Gastrocnemius medialis (tissue), 4 donors: ENCODE measurements around the gene CCDC188. TPM values are rescaled to one million over a fixed set of nuclear protein-coding genes. Genes with fewer than 3 reads are reported as not detected.
A peak's percentile ranks its signal among the peaks of the same experiment; 100 is the strongest.

ENCODE experiments used
- ATAC-seq, 2 donors: fragments of 150-250 bp; one replicate each; pipeline ENCODE4 v1.9.1; 2016
- DNase-seq, 2 donors: peaks; one replicate each; pipeline ENCODE4 v3.0.0-alpha.2; 2019
- H3K27ac ChIP-seq, 4 donors: fragments of 200-600 bp; sonication (generic); 1 replicate in 1 of 4; 2 replicates in 3 of 4; pipeline ENCODE4 v1.5.1; 2016 to 2018; ENCODE audit warnings: mild to moderate bottlenecking in 2 of 4, moderate library complexity in 1 of 4
- H3K27me3 ChIP-seq, 3 donors: fragments of 200-600 bp; sonication (generic) in 2 of 3; 1 replicate in 1 of 3; 2 replicates in 2 of 3; pipeline versions ENCODE4 v1.5.1 to v1.6.0; 2016 to 2019; ENCODE audit warnings: mild to moderate bottlenecking in 1 of 3, moderate library complexity in 1 of 3
- H3K36me3 ChIP-seq, 2 donors: fragments of 200-600 bp; sonication (generic) in 1 of 2; one replicate each; pipeline ENCODE4 v1.5.1; 2017 to 2018
- H3K4me1 ChIP-seq, 2 donors: fragments of 200-600 bp; sonication (generic) in 1 of 2; one replicate each; pipeline ENCODE4 v1.5.1; 2016 to 2017; ENCODE audit warnings: mild to moderate bottlenecking in 2 of 2
- H3K4me3 ChIP-seq, 4 donors: fragments of 200-600 bp; sonication (generic) in 3 of 4; 1 replicate in 1 of 4; 2 replicates in 3 of 4; pipeline ENCODE4 v1.5.1; 2016 to 2019; ENCODE audit warnings: mild to moderate bottlenecking in 2 of 4
- H3K9me3 ChIP-seq, 3 donors: fragments of 200-600 bp; sonication (generic) in 2 of 3; 1 replicate in 1 of 3; 2 replicates in 2 of 3; pipeline ENCODE4 v1.5.1; 2016 to 2019
- CTCF ChIP-seq, 5 experiments: fragments of 450-650 bp in 3 of 5; fragments of 200-600 bp in 2 of 5; sonication (generic) in 2 of 5; IDR thresholded peaks in 4 of 5; conservative IDR thresholded peaks in 1 of 5; 1 replicate in 4 of 5; 2 replicates in 1 of 5; pipeline ENCODE4 v1.5.1; 2016 to 2019; ENCODE audit warnings: antibody characterized with exemption in 5 of 5, mild to moderate bottlenecking in 3 of 5, moderate library complexity in 3 of 5
- POLR2A ChIP-seq, 2 donors: fragments of 450-650 bp; IDR thresholded peaks; one replicate each; pipeline ENCODE4 v1.6.1; 2017; ENCODE audit warnings: antibody characterized with exemption in 2 of 2, mild to moderate bottlenecking in 2 of 2, moderate library complexity in 2 of 2
- in situ Hi-C, 4 donors: fragments of 200-750 bp; cut with MboI; loops; one replicate each; pipeline versions ENCODE4 v1.15.0 to v1.8.0; 2017; ENCODE audit warnings: low sequenced_read_pairs in 4 of 4
- intact Hi-C: fragments of 100-400 bp; cut with DNase I; formaldehyde crosslinking; loops from one replicate; pipeline ENCODE4 v1.15.1; 2023; ENCODE audit warnings: low total_unique reads
- total RNA-seq, 4 donors: library from RNA; depleted of rRNA; stranded (reverse); fragments of >200 nt; gene quantifications; one replicate each; pipeline versions ENCODE4 v1.1.0 to v1.2.3, GENCODE V29; 2016

The CCDC188 gene
- total RNA-seq, 4 donors from 2014 or later = 0.82 to 3.5 TPM; not detected in 2

GRCh38 chr22:20137671-20138416 lies 13.0 kb downstream of the CCDC188 start:
- intact Hi-C loops = no loop called here
- H3K27me3 ChIP-seq = no peaks in the 10 kb centered on the region
- DNase-seq (no peak), ATAC-seq (peak; percentile 7 to 16)
- peaks cover 43 to 57% of the 10 kb centered on the region in 2 donors for H3K4me1 ChIP-seq
- in situ Hi-C loops = no loop called here
- H3K4me3 ChIP-seq = peak overlapping the region in 2 of 4 donors; percentile 2 to 24
- H3K9me3 ChIP-seq = no peaks in the 10 kb centered on the region
- TF ChIP-seq POLR2A (IDR thresholded peaks at IDR 0.05) (no peak), CTCF (IDR thresholded peaks at IDR 0.05 in 4 of 5, conservative IDR thresholded peaks at IDR 0.05 in 1 of 5) (no peak)
- H3K27ac ChIP-seq = peak overlapping the region; percentile 10 to 62 (median 46)
- H3K36me3 ChIP-seq = peaks cover 0 to 3% of the 10 kb centered on the region in 2 donors

GRCh38 chr22:20137113-20137512 lies 13.7 kb downstream of the CCDC188 start:
- TF ChIP-seq POLR2A (IDR thresholded peaks at IDR 0.05) (no peak), CTCF (IDR thresholded peaks at IDR 0.05 in 4 of 5, conservative IDR thresholded peaks at IDR 0.05 in 1 of 5) (no peak)
- intact Hi-C loops (no loop called here), in situ Hi-C loops (no loop called here)
- peaks cover 47 to 65% of the 10 kb centered on the region in 2 donors for H3K4me1 ChIP-seq
- H3K27me3 ChIP-seq = no peaks in the 10 kb centered on the region
- DNase-seq = no peak
- no peaks in the 10 kb centered on the region for H3K36me3 ChIP-seq
- no peak for ATAC-seq
- H3K27ac ChIP-seq = peak overlapping the region in 2 of 4 donors; percentile 48 to 62
- H3K4me3 ChIP-seq = no peak overlapping the region
- H3K9me3 ChIP-seq = no peaks in the 10 kb centered on the region

- in situ Hi-C loops = no loop called here
- H3K27me3 ChIP-seq = no peaks in the 10 kb centered on the region
- H3K9me3 ChIP-seq = no peaks in the 10 kb centered on the region
- DNase-seq = no peak
- no peak overlapping the region for H3K27ac ChIP-seq
- H3K4me1 ChIP-seq = peaks cover 47 to 65% of the 10 kb centered on the region in 2 donors
- intact Hi-C loops = no loop called here
- H3K4me3 ChIP-seq = no peak overlapping the region
- no peaks in the 10 kb centered on the region for H3K36me3 ChIP-seq
- ATAC-seq = no peak
- TF ChIP-seq CTCF (IDR thresholded peaks at IDR 0.05 in 4 of 5, conservative IDR thresholded peaks at IDR 0.05 in 1 of 5) (no peak), POLR2A (IDR thresholded peaks at IDR 0.05) (no peak)
These were observed 14.3 kb downstream of the CCDC188 start for GRCh38 chr22:20136603-20136873.

GRCh38 chr22:20135806-20136602 lies 14.9 kb downstream of the CCDC188 start:
- H3K27ac ChIP-seq = peak overlapping the region in 1 of 4 donors; percentile 9
- DNase-seq = no peak
- intact Hi-C loops (no loop called here), in situ Hi-C loops (no loop called here)
- no peaks in the 10 kb centered on the region for H3K9me3 ChIP-seq
- H3K4me1 ChIP-seq = peaks cover 47 to 65% of the 10 kb centered on the region in 2 donors
- H3K36me3 ChIP-seq = no peaks in the 10 kb centered on the region
- no peaks in the 10 kb centered on the region for H3K27me3 ChIP-seq
- ATAC-seq = no peak
- TF ChIP-seq CTCF (IDR thresholded peaks at IDR 0.05 in 4 of 5, conservative IDR thresholded peaks at IDR 0.05 in 1 of 5) = no peak
- TF ChIP-seq POLR2A (IDR thresholded peaks at IDR 0.05) = no peak
- H3K4me3 ChIP-seq = no peak overlapping the region
